ENCODE measurements around the gene SPAG4.

The SPAG4 gene

DNA sequence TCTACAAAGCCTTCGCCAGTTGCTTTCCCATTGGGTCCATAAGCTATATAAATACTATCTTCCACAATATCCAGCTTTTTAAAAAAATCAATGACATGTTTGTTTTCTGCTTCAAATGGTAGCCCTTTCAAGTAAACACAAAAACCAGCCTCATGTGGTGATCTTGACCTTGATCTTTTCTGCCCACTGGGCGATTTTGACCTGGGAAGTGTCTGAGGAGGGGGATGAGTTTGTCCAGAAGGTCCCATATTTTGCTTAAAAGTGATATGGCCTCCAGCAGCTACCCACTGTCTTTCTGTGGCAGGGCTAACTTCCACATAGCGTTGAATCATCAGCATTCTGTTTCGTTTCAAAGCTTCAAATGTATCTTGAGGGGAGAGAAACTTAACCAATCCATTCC lies 38.3 kb downstream of the SPAG4 start:
- no peak overlapping the region for H3K4me3 ChIP-seq (ENCODE audit: low read depth, low read length)
- DNase-seq (ENCODE audit: low read depth) = no peak
- TF ChIP-seq, protein P1, sequence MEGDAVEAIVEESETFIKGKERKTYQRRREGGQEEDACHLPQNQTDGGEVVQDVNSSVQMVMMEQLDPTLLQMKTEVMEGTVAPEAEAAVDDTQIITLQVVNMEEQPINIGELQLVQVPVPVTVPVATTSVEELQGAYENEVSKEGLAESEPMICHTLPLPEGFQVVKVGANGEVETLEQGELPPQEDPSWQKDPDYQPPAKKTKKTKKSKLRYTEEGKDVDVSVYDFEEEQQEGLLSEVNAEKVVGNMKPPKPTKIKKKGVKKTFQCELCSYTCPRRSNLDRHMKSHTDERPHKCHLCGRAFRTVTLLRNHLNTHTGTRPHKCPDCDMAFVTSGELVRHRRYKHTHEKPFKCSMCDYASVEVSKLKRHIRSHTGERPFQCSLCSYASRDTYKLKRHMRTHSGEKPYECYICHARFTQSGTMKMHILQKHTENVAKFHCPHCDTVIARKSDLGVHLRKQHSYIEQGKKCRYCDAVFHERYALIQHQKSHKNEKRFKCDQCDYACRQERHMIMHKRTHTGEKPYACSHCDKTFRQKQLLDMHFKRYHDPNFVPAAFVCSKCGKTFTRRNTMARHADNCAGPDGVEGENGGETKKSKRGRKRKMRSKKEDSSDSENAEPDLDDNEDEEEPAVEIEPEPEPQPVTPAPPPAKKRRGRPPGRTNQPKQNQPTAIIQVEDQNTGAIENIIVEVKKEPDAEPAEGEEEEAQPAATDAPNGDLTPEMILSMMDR (conservative IDR thresholded peaks at IDR 0.05; ENCODE audit: low read depth, low read length) = no peak

DNA sequence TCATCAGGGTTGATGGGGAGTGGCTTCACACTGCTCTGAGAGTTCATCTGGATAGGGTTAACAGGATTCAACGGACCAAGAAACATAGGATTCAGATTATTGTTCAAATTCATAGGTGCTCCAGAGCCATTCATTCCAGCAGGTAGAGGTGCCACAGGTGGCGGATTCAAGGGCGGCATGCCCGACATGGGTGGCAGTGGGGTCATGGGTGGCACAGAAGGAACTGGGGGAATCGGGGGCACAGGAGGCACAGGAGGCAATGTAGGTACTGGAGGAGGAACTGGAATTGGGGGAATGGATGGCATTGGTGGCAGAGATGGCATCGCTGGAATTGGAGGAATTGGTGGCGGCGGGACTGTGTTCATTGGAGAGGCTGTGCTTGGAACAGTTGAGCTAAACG lies 38.8 kb downstream of the SPAG4 start:
- TF ChIP-seq, protein P1 (conservative IDR thresholded peaks at IDR 0.05; ENCODE audit: low read depth, low read length) = no peak
- DNase-seq (ENCODE audit: low read depth) = no peak
- no peak overlapping the region for H3K4me3 ChIP-seq (ENCODE audit: low read depth, low read length)

DNA sequence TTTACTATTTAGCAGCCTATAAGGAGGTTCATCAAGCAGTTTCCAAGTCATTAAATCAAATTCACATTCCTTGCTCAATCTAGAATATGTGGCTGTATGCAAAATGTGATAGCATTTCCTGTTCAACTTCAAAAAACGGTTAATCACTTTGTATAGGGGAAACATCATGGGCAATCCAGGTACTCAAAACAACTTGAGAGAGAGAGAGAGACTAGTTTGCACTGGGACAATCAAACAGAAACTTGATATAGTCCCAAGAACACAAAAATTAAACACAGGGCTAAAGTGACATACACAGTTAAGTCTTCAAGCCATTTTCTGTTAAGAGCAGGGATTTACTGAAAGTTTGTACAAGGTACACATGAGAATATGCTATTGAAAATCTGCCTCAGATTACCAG lies 41.6 kb downstream of the SPAG4 start:
- H3K4me3 ChIP-seq (ENCODE audit: low read depth, low read length) = no peak overlapping the region
- TF ChIP-seq, protein P1 (conservative IDR thresholded peaks at IDR 0.05; ENCODE audit: low read depth, low read length) = no peak
- DNase-seq (ENCODE audit: low read depth) = no peak

DNA sequence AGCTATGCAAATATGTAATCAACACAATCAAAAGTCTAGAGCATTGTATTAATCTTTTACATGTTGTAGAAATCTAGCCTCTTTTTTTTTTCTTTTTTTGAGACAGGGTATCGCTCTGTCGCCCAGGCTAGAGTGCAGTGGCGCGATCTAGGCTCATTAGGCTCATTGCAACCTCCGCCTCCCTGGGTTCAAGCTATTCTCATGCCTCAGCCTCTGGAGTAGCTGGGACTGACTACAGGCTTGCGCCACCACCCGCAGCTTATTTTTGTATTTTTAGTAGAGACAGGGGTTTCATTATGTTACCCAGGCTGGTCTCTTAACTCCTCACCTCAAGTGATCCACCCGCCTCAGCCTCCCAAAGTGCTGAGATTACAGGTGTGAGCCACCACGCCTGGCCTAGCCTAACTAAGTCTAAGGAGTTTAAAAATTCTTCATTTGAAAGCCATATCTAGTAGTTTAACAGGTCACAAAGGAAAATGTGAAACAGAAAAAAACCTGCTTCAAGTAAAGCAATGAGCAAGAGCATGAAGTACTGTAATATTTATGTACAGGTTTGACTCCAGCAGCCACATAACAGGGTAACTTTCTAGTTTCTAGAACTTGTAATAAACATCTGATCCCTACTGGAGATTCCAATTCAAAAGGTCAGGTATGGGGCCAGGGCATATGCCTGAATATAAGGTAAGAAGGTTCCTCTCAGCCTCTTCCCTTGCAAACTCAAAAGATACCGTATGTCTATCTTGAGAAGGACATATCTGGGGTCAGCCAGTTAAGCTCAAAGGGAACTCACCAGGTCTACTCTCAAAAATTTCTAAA lies 44.7 kb downstream of the SPAG4 start:
- H3K4me3 ChIP-seq (ENCODE audit: low read depth, low read length) = no peak overlapping the region
- TF ChIP-seq, protein P1 (conservative IDR thresholded peaks at IDR 0.05; ENCODE audit: low read depth, low read length) = no peak
- no peak for DNase-seq (ENCODE audit: low read depth)

DNA sequence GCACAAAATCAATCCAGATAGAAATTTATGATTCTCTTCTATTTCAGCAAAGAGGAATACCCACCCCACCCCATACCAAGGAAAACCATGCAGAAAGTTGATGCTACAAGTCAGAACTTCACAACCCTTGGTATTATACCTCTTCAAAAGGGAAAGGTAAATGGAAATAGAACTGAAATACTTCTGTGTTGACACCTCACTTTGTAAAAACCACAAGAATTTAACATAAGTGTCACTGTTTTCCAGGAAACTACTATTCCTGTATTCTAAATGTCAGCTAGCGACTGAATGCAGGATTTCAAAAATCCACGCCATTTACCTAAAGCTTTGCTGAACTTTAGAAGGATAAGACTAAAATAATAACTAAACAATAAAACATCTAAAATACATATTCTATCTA lies 45.4 kb downstream of the SPAG4 start:
- H3K4me3 ChIP-seq (ENCODE audit: low read depth, low read length) = no peak overlapping the region
- TF ChIP-seq, protein P1 (conservative IDR thresholded peaks at IDR 0.05; ENCODE audit: low read depth, low read length) = no peak
- peak; percentile 39 for DNase-seq (ENCODE audit: low read depth)

DNA sequence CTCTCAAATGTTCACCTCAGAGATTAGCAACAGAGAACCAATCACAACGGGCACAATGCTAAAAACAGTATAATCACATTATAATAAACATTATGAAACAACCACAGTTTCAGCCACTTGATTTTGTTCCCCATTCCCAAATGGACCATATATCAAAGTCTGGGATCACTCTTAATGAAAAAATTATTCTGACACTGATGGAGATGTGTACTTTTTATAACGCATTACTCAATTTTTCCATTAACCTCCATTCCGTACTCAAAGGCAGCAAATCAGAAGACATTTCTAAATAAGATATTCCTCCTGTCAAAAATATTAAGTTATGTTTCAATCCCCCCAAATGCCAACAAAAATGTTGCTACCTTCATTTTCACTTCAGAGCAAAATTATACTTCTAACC lies 46.3 kb downstream of the SPAG4 start:
- TF ChIP-seq, protein P1 (conservative IDR thresholded peaks at IDR 0.05; ENCODE audit: low read depth, low read length) = no peak
- no peak overlapping the region for H3K4me3 ChIP-seq (ENCODE audit: low read depth, low read length)
- no peak for DNase-seq (ENCODE audit: low read depth)

DNA sequence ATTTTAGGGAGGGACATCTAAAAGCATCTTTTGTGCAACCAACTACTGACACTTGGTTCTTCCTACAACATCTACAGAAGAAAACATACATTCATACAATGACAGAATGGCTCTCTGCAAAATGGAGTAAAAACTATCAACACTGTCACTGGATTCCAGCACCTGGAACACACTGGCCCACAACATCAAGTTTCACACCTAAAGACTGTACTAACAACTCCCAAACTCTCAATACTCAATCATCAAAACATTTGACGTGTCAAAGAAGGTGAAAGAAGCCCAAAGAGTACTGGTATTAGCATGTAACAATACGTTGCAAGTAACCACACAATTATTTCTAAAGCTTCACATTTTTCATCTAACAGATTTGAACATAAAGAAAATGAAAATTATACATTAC lies 46.9 kb downstream of the SPAG4 start:
- no peak for DNase-seq (ENCODE audit: low read depth)
- TF ChIP-seq, protein P1 (conservative IDR thresholded peaks at IDR 0.05; ENCODE audit: low read depth, low read length) = no peak
- peak overlapping the region; percentile 77 for H3K4me3 ChIP-seq (ENCODE audit: low read depth, low read length)
